Activated CD4-positive, alpha-beta memory T cell treated with anti-CD3 and anti-CD28 coated beads for 36 hours (primary cell): Measurements from ENCODE around the gene GGTA1. TPM values are rescaled to one million over a fixed set of nuclear protein-coding genes. Genes with fewer than 3 reads are reported as not detected.
"Not testable (repeated sequence)": the region's sequence is repeated elsewhere in the genome, so short reads cannot be mapped to it uniquely, and the experiment has no call there.

Source experiments
- CTCF ChIA-PET: fragments of 350-600 bp; sonication (Branson Sonifier 250); formaldehyde crosslinking; loops from one replicate; lab custom pipeline; 2021; ENCODE audit warnings: antibody characterized with exemption, inconsistent platforms; lab: Charles Lee
- POLR2A ChIA-PET: fragments of 350-600 bp; sonication (Branson Sonifier 250); formaldehyde crosslinking; loops from one replicate; lab custom pipeline; 2021; ENCODE audit warnings: antibody characterized with exemption; lab: Charles Lee
- DNase-seq: peaks from one replicate; pipeline ENCODE4 v3.0.0-alpha.2; 2020
- H3K27ac Mint-ChIP-seq: one replicate; pipeline ENCODE4 v1.8.0; 2021; ENCODE audit warnings: mixed read lengths
- H3K27me3 Mint-ChIP-seq: one replicate; pipeline ENCODE4 v1.8.0; 2021; ENCODE audit warnings: mixed read lengths
- H3K36me3 Mint-ChIP-seq: one replicate; pipeline ENCODE4 v1.8.0; 2021; ENCODE audit warnings: mixed read lengths
- H3K4me1 Mint-ChIP-seq: one replicate; pipeline ENCODE4 v1.8.0; 2021; ENCODE audit warnings: low read depth, mixed read lengths
- H3K4me3 Mint-ChIP-seq: one replicate; pipeline ENCODE4 v1.8.0; 2021; ENCODE audit warnings: mild to moderate bottlenecking, mixed read lengths
- H3K9me3 Mint-ChIP-seq: one replicate; pipeline ENCODE4 v1.8.0; 2021; ENCODE audit warnings: mixed read lengths
- intact Hi-C: fragments of 100-400 bp; cut with micrococcal nuclease; formaldehyde crosslinking; loops from one replicate; pipeline ENCODE4 v1.15.1; 2023
- total RNA-seq, 2 experiments: library from RNA; stranded (reverse); gene quantifications; one replicate each; pipeline ENCODE4 v1.2.3, GENCODE V29; 2021

GGTA1 gene
- total RNA-seq, 2 experiments from 2014 or later, result not detected

GRCh38 chr9:121437891-121438290 is 61.8 kb downstream of the GGTA1 start:
- no peak for DNase-seq
- intact Hi-C loops, result no loop called here
- CTCF ChIA-PET, result interaction anchor here (0.9 kb wide), 1 partner anchor 118 kb away, joined by 3 read pairs; no protein-coding TSS in a partner anchor
- Mint-ChIP-seq H3K27ac (no peak overlapping the region), H3K9me3 (no peaks in the 10 kb centered on the region), H3K27me3 (peaks cover 7% of the 10 kb centered on the region), H3K4me3 (no peak overlapping the region), H3K4me1 (no peaks in the 10 kb centered on the region), H3K36me3 (no peaks in the 10 kb centered on the region)
- POLR2A ChIA-PET, result no interaction called here

GRCh38 chr9:121437046-121437445 is 62.6 kb downstream of the GGTA1 start:
- POLR2A ChIA-PET, H3K4me3 Mint-ChIP-seq, CTCF ChIA-PET: not testable (repeated sequence)

GRCh38 chr9:121434969-121435368 is 64.7 kb downstream of the GGTA1 start:
- POLR2A ChIA-PET, result no interaction called here
- Mint-ChIP-seq H3K27me3 (peaks cover 7% of the 10 kb centered on the region), H3K9me3 (no peaks in the 10 kb centered on the region), H3K4me3 (no peak overlapping the region), H3K36me3 (no peaks in the 10 kb centered on the region), H3K27ac (no peak overlapping the region), H3K4me1 (no peaks in the 10 kb centered on the region)
- DNase-seq, result no peak
- intact Hi-C loops, result no loop called here
- CTCF ChIA-PET, result no interaction called here

More at GRCh38 chr9:121437046-121437445, 62.6 kb downstream of the GGTA1 start:
- H3K27me3 Mint-ChIP-seq, H3K9me3 Mint-ChIP-seq, intact Hi-C loops, H3K4me1 Mint-ChIP-seq, H3K27ac Mint-ChIP-seq, DNase-seq, H3K36me3 Mint-ChIP-seq: not testable (repeated sequence)

- intact Hi-C loops, result no loop called here
- Mint-ChIP-seq H3K27me3 (peaks cover 17% of the 10 kb centered on the region), H3K36me3 (no peaks in the 10 kb centered on the region), H3K9me3 (no peaks in the 10 kb centered on the region), H3K4me1 (no peaks in the 10 kb centered on the region), H3K27ac (no peak overlapping the region), H3K4me3 (no peak overlapping the region)
- no peak for DNase-seq
- ChIA-PET POLR2A (no interaction called here), CTCF (no interaction called here)
Measured at GRCh38 chr9:121427899-121428298, 71.7 kb downstream of the GGTA1 start.

GRCh38 chr9:121424024-121424432 is 75.6 kb downstream of the GGTA1 start:
- Mint-ChIP-seq H3K4me1 (no peaks in the 10 kb centered on the region), H3K9me3 (no peaks in the 10 kb centered on the region), H3K27me3 (peaks cover 22% of the 10 kb centered on the region), H3K36me3 (peaks cover 3% of the 10 kb centered on the region), H3K27ac (no peak overlapping the region), H3K4me3 (no peak overlapping the region)
- DNase-seq, result no peak
- intact Hi-C loops, result no loop called here
- CTCF ChIA-PET, result no interaction called here
- POLR2A ChIA-PET, result no interaction called here

- intact Hi-C loops, result no loop called here
- Mint-ChIP-seq H3K9me3 (no peaks in the 10 kb centered on the region), H3K36me3 (no peaks in the 10 kb centered on the region), H3K4me3 (no peak overlapping the region), H3K27me3 (peaks cover 1% of the 10 kb centered on the region), H3K4me1 (no peaks in the 10 kb centered on the region), H3K27ac (no peak overlapping the region)
- ChIA-PET CTCF (no interaction called here), POLR2A (no interaction called here)
- DNase-seq, result no peak
Measured at GRCh38 chr9:121411993-121412392, 87.7 kb downstream of the GGTA1 start.

- Mint-ChIP-seq H3K36me3 (peaks cover 2% of the 10 kb centered on the region), H3K9me3 (peaks cover 5% of the 10 kb centered on the region), H3K27me3 (no peaks in the 10 kb centered on the region), H3K4me3 (no peak overlapping the region), H3K4me1 (no peaks in the 10 kb centered on the region), H3K27ac (no peak overlapping the region)
- ChIA-PET POLR2A (no interaction called here), CTCF (interaction anchor here (23.5 kb wide), 1 partner anchor 86 kb away, joined by 486 read pairs; no protein-coding TSS in a partner anchor)
- DNase-seq, result no peak
- intact Hi-C loops, result no loop called here
Measured at GRCh38 chr9:121405899-121406298, 93.7 kb downstream of the GGTA1 start.

Other genes with a start within 250 kb of the GGTA1 start
- 1 to 10 TPM; 2.6 to 2.9 TPM for gene GSN, start 231.7 kb downstream of the GGTA1 start, total RNA-seq
- 10 to 100 TPM; 49.8 to 51.9 TPM for gene STOM, start 129.6 kb downstream of the GGTA1 start, total RNA-seq
- gene DAB2IP, start 151.8 kb upstream of the GGTA1 start, total RNA-seq, result not detected